IMR-90 (cell line): ENCODE data around the gene MRPL40. TPM values are rescaled to one million over a fixed set of nuclear protein-coding genes. Genes with fewer than 3 reads are reported as not detected.

Source experiments
- ATAC-seq: fragments of 200-7000 bp; cut with Tn5 transposase; 2 replicates; pipeline ENCODE4 v1.9.1; 2020; ENCODE audit warnings: low read depth, mild to moderate bottlenecking, moderate library complexity
- BruUV-seq: library from RNA; stranded (reverse); fragments of 400-500 nt; replicated peaks from 2 replicates; lab custom pipeline; 2021; lab: Mats Ljungman, UMichigan
- CTCF ChIA-PET: fragments of 300-600 bp; formaldehyde crosslinking; extraction: SDS; loops from one replicate; lab custom pipeline; 2021; ENCODE audit warnings: antibody characterized with exemption; lab: Yijun Ruan, JAX
- POLR2A ChIA-PET: fragments of 300-600 bp; sonication (Branson Sonifier 250); formaldehyde crosslinking; loops from one replicate; lab custom pipeline; 2022; ENCODE audit warnings: antibody characterized with exemption; ENCODE audit not compliant: unreplicated experiment; lab: Charles Lee
- DNase-seq: peaks from one replicate; pipeline ENCODE4 v3.0.0; 2013
- H2AFZ ChIP-seq: replicated peaks from 2 replicates; pipeline ENCODE3; 2013; ENCODE audit warnings: low read length, mild to moderate bottlenecking; ENCODE audit not compliant: poor library complexity
- H2AK5ac ChIP-seq: 2 replicates; pipeline ENCODE4 v1.6.1; 2013; ENCODE audit warnings: low read depth, low read length, inconsistent platforms
- H2AK9ac ChIP-seq: replicated peaks from 2 replicates; pipeline ENCODE3; 2013; ENCODE audit warnings: mild to moderate bottlenecking, low read depth, low read length, moderate library complexity; ENCODE audit not compliant: poor library complexity
- H2BK120ac ChIP-seq: 2 replicates; pipeline ENCODE4 v1.6.1; 2013; ENCODE audit warnings: low read depth, low read length, inconsistent platforms
- H2BK15ac ChIP-seq: 3 replicates; pipeline ENCODE4 v1.6.1; 2013; ENCODE audit warnings: low read depth, low read length, inconsistent platforms
- H2BK20ac ChIP-seq: 2 replicates; pipeline ENCODE4 v1.6.1; 2013; ENCODE audit warnings: low read depth, mild to moderate bottlenecking, inconsistent platforms, low read length, moderate library complexity
- H2BK5ac ChIP-seq: 2 replicates; pipeline ENCODE4 v1.6.1; 2013; ENCODE audit warnings: mild to moderate bottlenecking, low read depth, low read length, inconsistent platforms; ENCODE audit not compliant: poor library complexity, severe bottlenecking
- H3K14ac ChIP-seq: replicated peaks from 2 replicates; pipeline ENCODE4 v1.6.1; 2013; ENCODE audit warnings: low read depth, low read length, inconsistent platforms
- H3K18ac ChIP-seq: 2 replicates; pipeline ENCODE4 v1.6.1; 2013; ENCODE audit warnings: low read depth, low read length, control low read depth
- H3K23ac ChIP-seq: 2 replicates; pipeline ENCODE4 v1.6.1; 2013; ENCODE audit warnings: low read depth, low read length, inconsistent platforms
- H3K27ac ChIP-seq: 2 replicates; pipeline ENCODE4 v1.5.1; 2013; ENCODE audit warnings: mild to moderate bottlenecking, control low read depth, low read length; ENCODE audit not compliant: insufficient read depth
- H3K27me3 ChIP-seq: 2 replicates; pipeline ENCODE4 v1.6.1; 2013; ENCODE audit warnings: low read length; ENCODE audit not compliant: control insufficient read depth, insufficient read depth
- H3K36me3 ChIP-seq: 2 replicates; pipeline ENCODE4 v1.6.1; 2013; ENCODE audit warnings: low read length, mixed read lengths; ENCODE audit not compliant: control insufficient read depth, insufficient read depth
- H3K4ac ChIP-seq: 2 replicates; pipeline ENCODE4 v1.6.1; 2013; ENCODE audit warnings: low read depth, low read length, inconsistent platforms
- H3K4me1 ChIP-seq: 2 replicates; pipeline ENCODE4 v1.6.1; 2013; ENCODE audit warnings: low read length, mixed read lengths; ENCODE audit not compliant: control insufficient read depth, insufficient read depth
- H3K4me2 ChIP-seq: 2 replicates; pipeline ENCODE4 v1.6.1; 2013; ENCODE audit warnings: low read depth, mild to moderate bottlenecking, control low read depth, low read length, moderate library complexity
- H3K4me3 ChIP-seq: 2 replicates; pipeline ENCODE4 v1.5.1; 2013; ENCODE audit warnings: low read depth, mild to moderate bottlenecking, control low read depth, low read length, moderate library complexity; ENCODE audit not compliant: insufficient read depth
- H3K56ac ChIP-seq: 2 replicates; pipeline ENCODE4 v1.6.1; 2013; ENCODE audit warnings: low read length, inconsistent platforms; ENCODE audit not compliant: insufficient read depth; ENCODE audit errors: extremely low read depth
- H3K79me1 ChIP-seq, 2 experiments: 2 replicates each; pipeline ENCODE4 v1.6.1; 2013; ENCODE audit warnings: low read length in 2 of 2, inconsistent platforms in 1 of 2, low read depth in 1 of 2
- H3K9ac ChIP-seq: 2 replicates; pipeline ENCODE4 v1.6.1; 2013; ENCODE audit warnings: low read depth, low read length, control low read depth
- H3K9me1 ChIP-seq: 2 replicates; pipeline ENCODE4 v1.6.1; 2013; ENCODE audit warnings: low read length, inconsistent platforms; ENCODE audit not compliant: insufficient read depth
- H3K9me3 ChIP-seq: 2 replicates; pipeline ENCODE4 v1.6.1; 2013; ENCODE audit warnings: low read length; ENCODE audit not compliant: control insufficient read depth, insufficient read depth
- H4K20me1 ChIP-seq: 2 replicates; pipeline ENCODE4 v1.6.1; 2013; ENCODE audit warnings: low read length, inconsistent platforms; ENCODE audit not compliant: insufficient read depth
- H4K5ac ChIP-seq: 2 replicates; pipeline ENCODE4 v1.6.1; 2013; ENCODE audit warnings: mild to moderate bottlenecking, low read depth, low read length, control low read depth
- H4K8ac ChIP-seq, 2 experiments: 2 replicates each; pipeline ENCODE4 v1.6.1; 2013; ENCODE audit warnings: low read depth in 2 of 2, low read length in 2 of 2, control low read depth in 1 of 2, inconsistent platforms in 1 of 2
- H4K91ac ChIP-seq: 2 replicates; pipeline ENCODE4 v1.6.1; 2013; ENCODE audit warnings: low read depth, low read length, inconsistent platforms; ENCODE audit not compliant: insufficient read depth
- BHLHE40 ChIP-seq: fragments of 150-350 bp; IDR thresholded peaks from 2 replicates; pipeline ENCODE4 v1.6.1; 2016; ENCODE audit warnings: mild to moderate bottlenecking, low read depth, low read length
- CEBPB ChIP-seq: IDR thresholded peaks from 2 replicates; pipeline ENCODE4 v1.6.1; 2012; ENCODE audit warnings: low read depth, low read length, improper control_type of control experiment
- CHD1 ChIP-seq: IDR thresholded peaks from 2 replicates; pipeline ENCODE4 v1.6.1; 2012; ENCODE audit warnings: low read depth, low read length, improper control_type of control experiment
- CTCF ChIP-seq: conservative IDR thresholded peaks from 2 replicates; pipeline ENCODE4 v1.5.1; 2012; ENCODE audit warnings: mild to moderate bottlenecking, low read depth, low read length, improper control_type of control experiment
- FOS ChIP-seq: fragments of 150-350 bp; IDR thresholded peaks from 2 replicates; pipeline ENCODE4 v1.6.1; 2016; ENCODE audit warnings: low read depth, low read length
- MAFK ChIP-seq: IDR thresholded peaks from 2 replicates; pipeline ENCODE4 v1.6.1; 2012; ENCODE audit warnings: low read depth, low read length, improper control_type of control experiment
- NFE2L2 ChIP-seq: fragments of 150-350 bp; IDR thresholded peaks from 2 replicates; pipeline ENCODE4 v1.6.1; 2016; ENCODE audit warnings: low read depth, mild to moderate bottlenecking, low read length
- RAD21 ChIP-seq: IDR thresholded peaks from 2 replicates; pipeline ENCODE4 v1.6.1; 2012; ENCODE audit warnings: low read length, improper control_type of control experiment
- RFX5 ChIP-seq: IDR thresholded peaks from 2 replicates; pipeline ENCODE4 v1.8.0; 2012; ENCODE audit warnings: low read depth, mild to moderate bottlenecking, low read length, moderate library complexity
- WGBS, 2 experiments: methylation state at CpG; one replicate each; pipeline versions ENCODE4 v1.1.5 to v1.1.7; 2013; ENCODE audit warnings: missing lambda C conversion rate in 2 of 2; ENCODE audit not compliant: insufficient read length in 1 of 2; ENCODE audit errors: extremely low coverage in 2 of 2; 5-methylcytosine and 5-hydroxymethylcytosine counted together
- dilution Hi-C: fragments of 300-500 bp; cut with HindIII; formaldehyde crosslinking; loops from one replicate; pipeline ENCODE4 v1.14.3; 2018; ENCODE audit warnings: low sequenced_read_pairs; ENCODE audit not compliant: unreplicated experiment
- in situ Hi-C: fragments of 300-500 bp; cut with MboI; formaldehyde crosslinking; loops from 3 replicates; pipeline ENCODE4 v1.14.3; 2019; ENCODE audit warnings: low sequenced_read_pairs, inconsistent platforms, mixed read lengths
- intact Hi-C: fragments of 100-400 bp; cut with micrococcal nuclease; formaldehyde crosslinking; loops from 2 replicates; pipeline ENCODE4 v1.10.0; 2022
- polyA plus RNA-seq, 3 experiments: library from polyadenylated mRNA; depleted of rRNA; stranded (reverse); fragments of >200 nt; gene quantifications; 2 replicates each; pipeline ENCODE4 v1.2.3, GENCODE V29; 2012; ENCODE audit warnings: low replicate concordance in 1 of 3
- total RNA-seq: library from RNA; depleted of rRNA; stranded (reverse); fragments of >200 nt; gene quantifications from 2 replicates; pipeline ENCODE4 v1.2.3, GENCODE V29; 2012

The MRPL40 gene
- total and polyA plus RNA-seq, 2 of the 4 experiments (the other 2 are of a cell fraction): 36.7 to 37.5 TPM

- Histone ChIP-seq H3K4me3 (no peak overlapping the region), H3K56ac (no peak overlapping the region), H3K14ac (no peak overlapping the region), H3K9ac (no peak overlapping the region), H4K8ac (no peak overlapping the region), H2BK20ac (no peak overlapping the region), H3K18ac (no peak overlapping the region), H3K27me3 (no peaks in the 10 kb centered on the region), H4K5ac (no peak overlapping the region), H3K79me1 (peaks cover 26 to 64% of the 10 kb centered on the region in 2 experiments), H2AFZ (no peak overlapping the region), H3K23ac (no peak overlapping the region), H2BK15ac (no peak overlapping the region), H2AK5ac (no peak overlapping the region), H3K4ac (no peak overlapping the region), H2AK9ac (no peak overlapping the region), H2BK120ac (no peak overlapping the region), H3K9me3 (no peaks in the 10 kb centered on the region), H4K91ac (no peak overlapping the region), H3K9me1 (peaks cover 5% of the 10 kb centered on the region), H3K4me2 (no peak overlapping the region), H3K36me3 (peaks cover 74% of the 10 kb centered on the region), H2BK5ac (no peak overlapping the region), H4K20me1 (peaks cover 52% of the 10 kb centered on the region), H3K4me1 (no peaks in the 10 kb centered on the region; the same call in 1 of the 2 replicates), H3K27ac (no peak overlapping the region)
- no TSS peak for BruUV-seq
- dilution Hi-C loops (no loop called here), intact Hi-C loops (no loop called here), in situ Hi-C loops (no loop called here)
- ChIA-PET CTCF (no interaction called here), POLR2A (no interaction called here)
- DNase-seq (no peak), ATAC-seq (no peak)
- WGBS, 2 experiments: 95% methylated on average over 3 of the region's 8 CpGs; no CpG with 5 or more reads in 1 of the 2 experiments
- TF ChIP-seq BHLHE40: no peak
- TF ChIP-seq CEBPB: no peak
- no peak for TF ChIP-seq NFE2L2
- TF ChIP-seq FOS: no peak
- no peak for TF ChIP-seq RFX5
- TF ChIP-seq CHD1: no peak
- no peak for TF ChIP-seq MAFK
- no peak for TF ChIP-seq CTCF
- TF ChIP-seq RAD21: no peak
These were observed 39.9 kb downstream of the MRPL40 start for GRCh38 chr22:19472233-19472632.
